HG03066 (cell line): ENCODE data around the gene PSME4.
"Not testable (repeated sequence)": the region's sequence is repeated elsewhere in the genome, so short reads cannot be mapped to it uniquely, and the experiment has no call there.

ENCODE experiments used
- ATAC-seq: cut with Tn5 transposase; IDR thresholded peaks from one replicate; pipeline ENCODE4 v1.9.1; 2021; ENCODE audit warnings: low read depth; ENCODE audit not compliant: unreplicated experiment

The PSME4 gene

GRCh38 chr2:53964257-53964952, 6.4 kb downstream of the PSME4 start:
- no peak for ATAC-seq

- not testable (repeated sequence) for ATAC-seq
These were observed 9.1 kb downstream of the PSME4 start for GRCh38 chr2:53961478-53962216.

- no peak for ATAC-seq
These were observed 10.3 kb downstream of the PSME4 start for GRCh38 chr2:53960476-53960875.

- ATAC-seq, result no peak
These were observed 12.3 kb downstream of the PSME4 start for GRCh38 chr2:53958443-53958842.

GRCh38 chr2:53952519-53952918, 18.3 kb downstream of the PSME4 start:
- ATAC-seq, result no peak

- ATAC-seq, result no peak
These were observed 21.3 kb downstream of the PSME4 start for GRCh38 chr2:53949457-53949856.

- ATAC-seq, result no peak
These were observed 25.3 kb downstream of the PSME4 start for GRCh38 chr2:53945538-53945937.

- no peak for ATAC-seq
These were observed 26.3 kb downstream of the PSME4 start for GRCh38 chr2:53944542-53944941.

- ATAC-seq, result no peak
These were observed 28.5 kb downstream of the PSME4 start for GRCh38 chr2:53942280-53942679.

- ATAC-seq, result no peak
These were observed 29.0 kb downstream of the PSME4 start for GRCh38 chr2:53941749-53942148.

GRCh38 chr2:53939656-53940055, 31.1 kb downstream of the PSME4 start:
- no peak for ATAC-seq

GRCh38 chr2:53938904-53939303, 31.9 kb downstream of the PSME4 start:
- no peak for ATAC-seq

- no peak for ATAC-seq
These were observed 37.5 kb downstream of the PSME4 start for GRCh38 chr2:53933329-53933728.

- not testable (repeated sequence) for ATAC-seq
These were observed 44.5 kb downstream of the PSME4 start for GRCh38 chr2:53926321-53926720.

GRCh38 chr2:53913721-53914120, 57.1 kb downstream of the PSME4 start:
- ATAC-seq, result peak; percentile 68

GRCh38 chr2:53911434-53912189, 59.2 kb downstream of the PSME4 start:
- no peak for ATAC-seq

GRCh38 chr2:53907582-53907981, 63.2 kb downstream of the PSME4 start:
- ATAC-seq, result no peak

GRCh38 chr2:53905396-53905795, 65.4 kb downstream of the PSME4 start:
- no peak for ATAC-seq

GRCh38 chr2:53903011-53903410, 67.8 kb downstream of the PSME4 start:
- ATAC-seq, result no peak

GRCh38 chr2:53901192-53901591, 69.6 kb downstream of the PSME4 start:
- ATAC-seq, result no peak

- ATAC-seq, result no peak
These were observed 73.9 kb downstream of the PSME4 start for GRCh38 chr2:53896864-53897263.
